PFSK-1 (cell line): ENCODE data around the gene KIAA0825.

Source experiments
- FOXP2 ChIP-seq: optimal IDR thresholded peaks from 2 replicates; pipeline ENCODE3; 2011; ENCODE audit warnings: borderline replicate concordance, control low read depth, inconsistent platforms; ENCODE audit not compliant: insufficient read depth; ENCODE audit errors: extremely low read length, extremely low read depth
- POLR2AphosphoS5 ChIP-seq: IDR thresholded peaks from 2 replicates; pipeline ENCODE4 v1.6.1; 2012; ENCODE audit warnings: low read depth, mild to moderate bottlenecking, control low read depth, low read length, moderate library complexity
- SIN3A ChIP-seq: IDR thresholded peaks from 2 replicates; pipeline ENCODE4 v1.6.1; 2012; ENCODE audit warnings: mild to moderate bottlenecking, low read length, moderate library complexity, borderline replicate concordance; ENCODE audit not compliant: insufficient read depth
- TAF1 ChIP-seq: IDR thresholded peaks from 2 replicates; pipeline ENCODE4 v1.6.1; 2012; ENCODE audit warnings: low read length, control low read depth, borderline replicate concordance; ENCODE audit not compliant: insufficient read depth
- TF ChIP-seq, protein P1 (sequence below), 2 experiments: IDR thresholded peaks; 2 replicates each; pipeline versions ENCODE4 v1.6.1 to v1.8.0; 2011 to 2012; ENCODE audit warnings: low read depth in 2 of 2, low read length in 2 of 2, control low read depth in 1 of 2, inconsistent platforms in 1 of 2, mild to moderate bottlenecking in 1 of 2, moderate library complexity in 1 of 2; ENCODE audit not compliant: insufficient read depth in 1 of 2

DNA sequence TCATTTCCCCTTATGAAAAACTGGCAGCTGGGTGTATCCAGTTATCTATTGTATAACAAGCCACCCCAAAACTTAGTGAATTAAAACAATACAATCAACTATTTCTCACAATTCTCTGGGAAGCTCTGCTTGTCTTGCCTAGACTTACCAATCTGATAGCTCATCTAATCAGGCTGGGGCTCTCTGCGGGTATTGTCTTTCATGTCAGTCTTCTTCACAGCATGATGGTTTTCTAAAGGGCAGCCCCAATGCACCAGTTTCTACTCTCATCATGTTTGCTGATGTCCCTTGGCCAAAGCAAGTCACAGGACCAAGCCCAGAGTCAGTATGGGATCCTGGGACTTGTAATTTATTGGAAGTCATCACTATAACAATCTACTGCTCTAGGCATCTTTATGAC, 433.5 kb downstream of the KIAA0825 start:
- no peak for TF ChIP-seq POLR2AphosphoS5
- TF ChIP-seq, protein P1, sequence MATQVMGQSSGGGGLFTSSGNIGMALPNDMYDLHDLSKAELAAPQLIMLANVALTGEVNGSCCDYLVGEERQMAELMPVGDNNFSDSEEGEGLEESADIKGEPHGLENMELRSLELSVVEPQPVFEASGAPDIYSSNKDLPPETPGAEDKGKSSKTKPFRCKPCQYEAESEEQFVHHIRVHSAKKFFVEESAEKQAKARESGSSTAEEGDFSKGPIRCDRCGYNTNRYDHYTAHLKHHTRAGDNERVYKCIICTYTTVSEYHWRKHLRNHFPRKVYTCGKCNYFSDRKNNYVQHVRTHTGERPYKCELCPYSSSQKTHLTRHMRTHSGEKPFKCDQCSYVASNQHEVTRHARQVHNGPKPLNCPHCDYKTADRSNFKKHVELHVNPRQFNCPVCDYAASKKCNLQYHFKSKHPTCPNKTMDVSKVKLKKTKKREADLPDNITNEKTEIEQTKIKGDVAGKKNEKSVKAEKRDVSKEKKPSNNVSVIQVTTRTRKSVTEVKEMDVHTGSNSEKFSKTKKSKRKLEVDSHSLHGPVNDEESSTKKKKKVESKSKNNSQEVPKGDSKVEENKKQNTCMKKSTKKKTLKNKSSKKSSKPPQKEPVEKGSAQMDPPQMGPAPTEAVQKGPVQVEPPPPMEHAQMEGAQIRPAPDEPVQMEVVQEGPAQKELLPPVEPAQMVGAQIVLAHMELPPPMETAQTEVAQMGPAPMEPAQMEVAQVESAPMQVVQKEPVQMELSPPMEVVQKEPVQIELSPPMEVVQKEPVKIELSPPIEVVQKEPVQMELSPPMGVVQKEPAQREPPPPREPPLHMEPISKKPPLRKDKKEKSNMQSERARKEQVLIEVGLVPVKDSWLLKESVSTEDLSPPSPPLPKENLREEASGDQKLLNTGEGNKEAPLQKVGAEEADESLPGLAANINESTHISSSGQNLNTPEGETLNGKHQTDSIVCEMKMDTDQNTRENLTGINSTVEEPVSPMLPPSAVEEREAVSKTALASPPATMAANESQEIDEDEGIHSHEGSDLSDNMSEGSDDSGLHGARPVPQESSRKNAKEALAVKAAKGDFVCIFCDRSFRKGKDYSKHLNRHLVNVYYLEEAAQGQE (IDR thresholded peaks at IDR 0.05; ENCODE audit: insufficient read depth in 1 of 2, low read depth in 2 of 2, low read length in 2 of 2): no peak
- no peak for TF ChIP-seq TAF1
- no peak for TF ChIP-seq SIN3A
- TF ChIP-seq FOXP2: no peak
